ENCODE measurements around the gene SPATC1L. TPM values are rescaled to one million over a fixed set of nuclear protein-coding genes. Genes with fewer than 3 reads are reported as not detected.

Gene SPATC1L
- polyA plus RNA-seq, 1 experiment = 8.4 TPM

DNA sequence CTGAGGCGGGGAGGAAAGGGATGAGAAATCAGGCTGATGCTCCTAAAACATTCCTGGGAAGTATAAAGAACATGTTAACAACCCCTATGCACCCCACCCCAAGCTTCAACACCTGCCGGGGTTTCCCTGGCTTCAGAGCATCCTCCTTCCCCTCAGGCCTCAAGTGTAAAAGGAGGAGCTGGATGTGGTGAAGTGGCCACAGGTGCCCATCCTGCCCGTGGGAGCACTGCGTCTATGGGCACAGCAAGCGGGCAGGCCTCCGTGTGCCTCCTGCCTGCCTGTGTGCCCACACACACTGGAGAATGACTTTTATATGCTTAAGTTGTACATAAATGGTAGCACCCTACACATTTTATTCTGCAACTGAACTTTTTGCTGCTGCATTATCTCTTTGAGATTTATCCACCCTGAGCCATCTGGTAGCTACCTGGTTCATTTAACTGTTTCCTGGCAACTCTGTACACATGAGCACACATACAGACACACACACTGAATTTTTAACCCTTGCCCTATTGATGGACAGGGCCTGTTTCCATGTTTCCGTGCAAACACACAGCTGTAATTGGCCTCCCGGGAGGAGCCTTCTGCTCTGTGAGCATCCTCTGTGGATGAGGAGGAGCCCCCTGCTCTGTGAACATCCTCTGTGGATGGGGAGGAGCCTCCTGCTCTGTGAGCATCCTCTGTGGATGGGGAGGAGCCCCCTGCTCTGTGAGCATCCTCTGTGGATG is 15.4 kb downstream of the SPATC1L start:
- ChIA-PET POLR2A (no interaction called here), CTCF (interaction anchor here (0.7 kb wide), 1 partner anchor 177 kb away, joined by 3 read pairs; no protein-coding TSS in a partner anchor)
- Histone ChIP-seq H3K27me3 (ENCODE audit: control insufficient read depth, insufficient read depth, low read length) (no peaks in the 10 kb centered on the region; the same call in 1 of the 2 replicates), H3K36me3 (ENCODE audit: control insufficient read depth, insufficient read depth, low read length) (no peaks in the 10 kb centered on the region), H3K4me3 (ENCODE audit: low read depth, low read length) (no peak overlapping the region)
- no peak for DNase-seq (ENCODE audit: low read depth)
- TF ChIP-seq CTCF (IDR thresholded peaks at IDR 0.05; ENCODE audit: insufficient read depth, low read depth, low read length) = no peak

DNA sequence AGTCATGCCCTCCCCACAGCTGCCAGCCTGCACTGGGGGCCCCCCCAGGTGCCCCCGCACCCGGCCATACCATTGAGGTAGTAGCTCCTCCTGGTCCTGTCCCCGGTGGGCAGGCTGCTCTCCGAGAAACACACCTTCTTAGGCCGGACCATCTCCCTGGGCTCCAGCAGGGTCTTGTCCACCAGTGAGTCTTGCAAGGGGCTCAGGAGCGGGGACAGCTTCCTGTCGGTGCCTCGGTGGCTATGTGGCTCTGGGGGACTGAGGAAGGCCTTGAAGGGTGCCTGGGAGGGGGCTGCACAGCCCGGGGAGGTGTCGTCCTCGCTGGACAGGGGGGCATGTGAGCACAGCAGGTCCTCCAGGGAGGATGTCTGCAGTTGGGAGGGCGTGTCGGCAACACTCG is 16.0 kb downstream of the SPATC1L start:
- CTCF ChIA-PET = interaction anchor here (0.7 kb wide), 1 partner anchor 177 kb away, joined by 3 read pairs; no protein-coding TSS in a partner anchor

DNA sequence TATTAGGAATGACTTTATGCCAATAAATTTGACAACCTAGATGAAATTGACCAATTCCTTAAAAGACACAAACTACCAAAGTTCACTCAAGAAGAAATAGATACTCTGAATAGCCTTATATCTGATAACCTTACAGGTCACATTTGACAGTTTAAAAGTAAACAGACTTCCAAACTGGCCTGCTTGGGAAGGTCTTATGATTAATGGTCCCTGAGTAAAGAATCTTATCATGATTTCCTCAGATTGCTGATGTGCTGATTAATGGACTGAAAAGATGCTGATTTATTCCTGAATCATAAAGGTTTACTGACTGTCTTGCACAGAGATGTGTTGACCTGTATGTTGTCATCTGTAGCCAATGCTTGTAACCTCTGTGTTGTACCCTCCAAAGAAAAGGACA is 19.2 kb downstream of the SPATC1L start:
- Histone ChIP-seq H3K36me3 (ENCODE audit: control insufficient read depth, insufficient read depth, low read length) (no peaks in the 10 kb centered on the region), H3K27me3 (ENCODE audit: control insufficient read depth, insufficient read depth, low read length) (no peaks in the 10 kb centered on the region; the same call in 1 of the 2 replicates), H3K4me3 (ENCODE audit: low read depth, low read length) (no peak overlapping the region)
- DNase-seq (ENCODE audit: low read depth) = no peak
- no peak for TF ChIP-seq CTCF (IDR thresholded peaks at IDR 0.05; ENCODE audit: insufficient read depth, low read depth, low read length)
- ChIA-PET POLR2A (no interaction called here), CTCF (no interaction called here)

More for the DNA sequence above, 16.0 kb downstream of the SPATC1L start:
- Histone ChIP-seq H3K27me3 (ENCODE audit: control insufficient read depth, insufficient read depth, low read length) (no peaks in the 10 kb centered on the region; the same call in 1 of the 2 replicates), H3K36me3 (ENCODE audit: control insufficient read depth, insufficient read depth, low read length) (no peaks in the 10 kb centered on the region), H3K4me3 (ENCODE audit: low read depth, low read length) (no peak overlapping the region)
- TF ChIP-seq CTCF (IDR thresholded peaks at IDR 0.05; ENCODE audit: insufficient read depth, low read depth, low read length) = no peak
- POLR2A ChIA-PET = no interaction called here
- DNase-seq (ENCODE audit: low read depth) = no peak

- H3K4me3 ChIP-seq (ENCODE audit: low read depth, low read length) = no peak overlapping the region
- no peaks in the 10 kb centered on the region for H3K36me3 ChIP-seq (ENCODE audit: control insufficient read depth, insufficient read depth, low read length)
- POLR2A ChIA-PET = no interaction called here
- no peak for DNase-seq (ENCODE audit: low read depth)
- CTCF ChIA-PET = no interaction called here
- H3K27me3 ChIP-seq (ENCODE audit: control insufficient read depth, insufficient read depth, low read length) = no peaks in the 10 kb centered on the region; the same call in 1 of the 2 replicates
- no peak for TF ChIP-seq CTCF (IDR thresholded peaks at IDR 0.05; ENCODE audit: insufficient read depth, low read depth, low read length)
These were observed 20.9 kb downstream of the SPATC1L start for GRCh38 chr21:46163380-46163779.

- TF ChIP-seq CTCF (IDR thresholded peaks at IDR 0.05; ENCODE audit: insufficient read depth, low read depth, low read length) = no peak
These were observed 22.3 kb downstream of the SPATC1L start for GRCh38 chr21:46161633-46162592.

More at GRCh38 chr21:46161633-46162592, 22.3 kb downstream of the SPATC1L start:
- ChIA-PET POLR2A (no interaction called here), CTCF (no interaction called here)
- no peaks in the 10 kb centered on the region; the same call in 1 of the 2 replicates for H3K36me3 ChIP-seq (ENCODE audit: control insufficient read depth, insufficient read depth, low read length)
- no peak overlapping the region for H3K4me3 ChIP-seq (ENCODE audit: low read depth, low read length)
- DNase-seq (ENCODE audit: low read depth) = no peak
- no peaks in the 10 kb centered on the region; the same call in 1 of the 2 replicates for H3K27me3 ChIP-seq (ENCODE audit: control insufficient read depth, insufficient read depth, low read length)

Data from BJ (cell line).